Activated T-helper 9 cell treated with anti-CD3 and anti-CD28 coated beads, Interleukin-2, amount 50 U/mL, for 16 hours (primary cell): Measurements from ENCODE around the gene SUFU.

Source experiments
- DNase-seq: peaks from one replicate; pipeline ENCODE4 v3.0.0-alpha.2; 2020; ENCODE audit warnings: low read depth

SUFU gene

GRCh38 chr10:102596506-102596971 is 92.8 kb downstream of the SUFU start:
- DNase-seq, result no peak

- no peak for DNase-seq
Measured at GRCh38 chr10:102597131-102597991, 93.6 kb downstream of the SUFU start.

- DNase-seq, result no peak
Measured at GRCh38 chr10:102598243-102598642, 94.5 kb downstream of the SUFU start.

GRCh38 chr10:102599565-102600327 is 96.0 kb downstream of the SUFU start:
- DNase-seq, result no peak

GRCh38 chr10:102600816-102601215 is 97.0 kb downstream of the SUFU start:
- DNase-seq, result no peak

- no peak for DNase-seq
Measured at GRCh38 chr10:102601639-102602038, 97.9 kb downstream of the SUFU start.

GRCh38 chr10:102602272-102603045 is 98.7 kb downstream of the SUFU start:
- DNase-seq, result no peak

- DNase-seq, result no peak
Measured at GRCh38 chr10:102603946-102604345, 100.2 kb downstream of the SUFU start.

GRCh38 chr10:102604439-102604841 is 100.7 kb downstream of the SUFU start:
- DNase-seq, result no peak

GRCh38 chr10:102605712-102606111 is 101.9 kb downstream of the SUFU start:
- no peak for DNase-seq

GRCh38 chr10:102608487-102608886 is 104.7 kb downstream of the SUFU start:
- no peak for DNase-seq

- no peak for DNase-seq
Measured at GRCh38 chr10:102610441-102610887, 106.7 kb downstream of the SUFU start.

- no peak for DNase-seq
Measured at GRCh38 chr10:102611514-102612087, 107.8 kb downstream of the SUFU start.

- DNase-seq, result peak; percentile 17
Measured at GRCh38 chr10:102612964-102613275, 109.1 kb downstream of the SUFU start.

GRCh38 chr10:102613286-102613685 is 109.5 kb downstream of the SUFU start:
- DNase-seq, result no peak

GRCh38 chr10:102613785-102614184 is 110.0 kb downstream of the SUFU start:
- no peak for DNase-seq

- DNase-seq, result no peak
Measured at GRCh38 chr10:102614888-102615287, 111.1 kb downstream of the SUFU start.

- DNase-seq, result no peak
Measured at GRCh38 chr10:102615361-102615760, 111.6 kb downstream of the SUFU start.

- no peak for DNase-seq
Measured at GRCh38 chr10:102616066-102616770, 112.4 kb downstream of the SUFU start.

- no peak for DNase-seq
Measured at GRCh38 chr10:102617041-102617440, 113.3 kb downstream of the SUFU start.

- DNase-seq, result no peak
Measured at GRCh38 chr10:102617816-102618215, 114.0 kb downstream of the SUFU start.
